K562 (cell line): ENCODE results near the gene PTPN18. TPM values are rescaled to one million over a fixed set of nuclear protein-coding genes. Genes with fewer than 3 reads are reported as not detected.
A peak's percentile ranks its signal among the peaks of the same experiment; 100 is the strongest.

Experiments used
- BACH1 ChIP-seq: fragments of 200-800 bp; sonication (Bioruptor generic); IDR thresholded peaks from 2 replicates; pipeline ENCODE4 v1.6.1; 2016; ENCODE audit warnings: missing genetic modification characterization, missing compliant biosample characterization
- BRD9 ChIP-seq: fragments of 450-650 bp; IDR thresholded peaks from 2 replicates; pipeline ENCODE4 v1.6.1; 2018; ENCODE audit warnings: low read depth; ENCODE audit not compliant: partially characterized antibody
- CBFA2T2 ChIP-seq: fragments of 450-650 bp; conservative IDR thresholded peaks from 2 replicates; pipeline ENCODE4 v1.6.1; 2017; ENCODE audit warnings: mild to moderate bottlenecking
- CBX3 ChIP-seq, 2 experiments: IDR thresholded peaks; 1 replicate in 1 of 2; 2 replicates in 1 of 2; pipeline ENCODE4 v1.6.1; 2012; ENCODE audit warnings: inconsistent platforms in 2 of 2, low read length in 2 of 2, borderline replicate concordance in 1 of 2, control low read depth in 1 of 2
- CEBPB ChIP-seq: fragments of 450-650 bp; IDR thresholded peaks from 2 replicates; pipeline ENCODE4 v1.6.1; 2016; ENCODE audit warnings: missing genetic modification characterization, missing compliant biosample characterization
- EP400 ChIP-seq: fragments of 450-650 bp; IDR thresholded peaks from 2 replicates; pipeline ENCODE4 v1.6.1; 2017; ENCODE audit warnings: antibody characterized with exemption, mild to moderate bottlenecking, moderate library complexity
- ETS2 ChIP-seq: IDR thresholded peaks from 2 replicates; pipeline ENCODE4 v1.6.1; 2016; ENCODE audit warnings: borderline replicate concordance, missing genetic modification characterization, mild to moderate bottlenecking, moderate library complexity, missing compliant biosample characterization; ENCODE audit not compliant: poor library complexity, severe bottlenecking
- ETV6 ChIP-seq, 3 experiments: fragments of 150-350 bp in 1 of 3; sonication (generic) in 1 of 3; formaldehyde crosslinking in 1 of 3; IDR thresholded peaks; 2 replicates each; pipeline versions ENCODE4 v1.6.1 to v1.8.0; 2014 to 2022; ENCODE audit warnings: borderline replicate concordance in 2 of 3, low read depth in 2 of 3, antibody characterized with exemption in 1 of 3, low read length in 1 of 3, mild to moderate bottlenecking in 1 of 3, missing genetic modification reagents in 1 of 3
- FOS ChIP-seq: IDR thresholded peaks from 3 replicates; pipeline ENCODE4 v1.6.1; 2011; ENCODE audit not compliant: insufficient read length; ENCODE audit errors: extremely low read depth
- FUS ChIP-seq: fragments of 200-400 bp; formaldehyde crosslinking; optimal IDR thresholded peaks from 2 replicates; pipeline ENCODE3; 2017; ENCODE audit warnings: low read depth, low read length
- GTF2E2 ChIP-seq: fragments of 200-800 bp; sonication (Bioruptor generic); IDR thresholded peaks from 2 replicates; pipeline ENCODE4 v1.6.1; 2016; ENCODE audit warnings: missing genetic modification characterization, missing compliant biosample characterization
- KDM1A ChIP-seq, 2 experiments: fragments of 450-650 bp; IDR thresholded peaks; 2 replicates each; pipeline ENCODE4 v1.6.1; 2016; ENCODE audit warnings: mild to moderate bottlenecking in 2 of 2
- MTA1 ChIP-seq: fragments of 450-650 bp; IDR thresholded peaks from 2 replicates; pipeline ENCODE4 v1.6.1; 2017; ENCODE audit warnings: borderline replicate concordance
- NCOA4 ChIP-seq: fragments of 450-650 bp; IDR thresholded peaks from 2 replicates; pipeline ENCODE4 v1.6.1; 2018; ENCODE audit warnings: mild to moderate bottlenecking; ENCODE audit not compliant: partially characterized antibody
- NFE2 ChIP-seq: IDR thresholded peaks from 2 replicates; pipeline ENCODE4 v1.6.1; 2014; ENCODE audit warnings: antibody characterized with exemption, low read depth
- NFIX ChIP-seq: fragments of 250-450 bp; sonication (Bioruptor Pico); IDR thresholded peaks from 2 replicates; pipeline ENCODE4 v1.4.0; 2020; ENCODE audit warnings: low read depth, mild to moderate bottlenecking, moderate library complexity
- SMARCA4 ChIP-seq: fragments of 450-650 bp; IDR thresholded peaks from 2 replicates; pipeline ENCODE4 v1.6.1; 2016
- SMARCE1 ChIP-seq: fragments of 450-650 bp; IDR thresholded peaks from 2 replicates; pipeline ENCODE4 v1.7.1; 2016; ENCODE audit warnings: mild to moderate bottlenecking
- SNRNP70 ChIP-seq: fragments of 200-400 bp; formaldehyde crosslinking; optimal IDR thresholded peaks from 2 replicates; pipeline ENCODE3; 2017; ENCODE audit warnings: low read depth, low read length
- STAT5A ChIP-seq: IDR thresholded peaks from 2 replicates; pipeline ENCODE4 v1.6.1; 2012; ENCODE audit warnings: low read length, inconsistent platforms, borderline replicate concordance
- STAT5B ChIP-seq: fragments of 250-450 bp; sonication (Bioruptor Pico); IDR thresholded peaks from 2 replicates; pipeline ENCODE4 v1.8.0; 2021; ENCODE audit warnings: mild to moderate bottlenecking, inconsistent platforms
- ZKSCAN8 ChIP-seq: fragments of 200-800 bp; sonication (Bioruptor generic); IDR thresholded peaks from 2 replicates; pipeline ENCODE4 v1.6.1; 2016; ENCODE audit warnings: missing genetic modification characterization, missing compliant biosample characterization
- ZNF12 ChIP-seq: sonication (generic); formaldehyde crosslinking; IDR thresholded peaks from 2 replicates; pipeline ENCODE4 v1.4.0; 2020; ENCODE audit warnings: mild to moderate bottlenecking, missing genetic modification reagents
- ZNF639 ChIP-seq, 2 experiments: fragments of 200-800 bp in 1 of 2; sonication (Bioruptor generic) in 1 of 2; sonication (generic) in 1 of 2; formaldehyde crosslinking in 1 of 2; IDR thresholded peaks in 1 of 2; conservative IDR thresholded peaks in 1 of 2; 2 replicates each; pipeline versions ENCODE4 v1.5.0 to v1.6.1; 2016 to 2020; ENCODE audit warnings: missing compliant biosample characterization in 1 of 2, missing genetic modification characterization in 1 of 2, missing genetic modification reagents in 1 of 2
- ZNF76 ChIP-seq: fragments of 250-450 bp; sonication (Bioruptor Pico); IDR thresholded peaks from 2 replicates; pipeline ENCODE4 v1.4.0; 2020; ENCODE audit warnings: mild to moderate bottlenecking, moderate library complexity, borderline replicate concordance
- ZNF764 ChIP-seq: fragments of 250-450 bp; sonication (Bioruptor Pico); IDR thresholded peaks from 2 replicates; pipeline ENCODE4 v1.4.0; 2020; ENCODE audit warnings: low read depth, mild to moderate bottlenecking, moderate library complexity
- polyA plus RNA-seq, 8 experiments: library from polyadenylated mRNA; depleted of rRNA in 4 of 8; stranded (reverse) in 5 of 8; unstranded in 3 of 8; fragments of >200 nt; fragmentation: Nextera tagmentation in 2 of 8; fragmentation: Illumina TruSeq in 1 of 8; extraction: Ambion mirVana in 2 of 8; extraction: Trizol in 1 of 8; gene quantifications; 2 replicates each; pipeline versions ENCODE4 v1.2.1 to v1.2.3, GENCODE V29; 2011 to 2014; ENCODE audit warnings: inconsistent platforms in 1 of 8, missing spikeins in 1 of 8
- total RNA-seq, 7 experiments: library from RNA; depleted of rRNA in 6 of 7; stranded (reverse); fragments of >200 nt in 6 of 7; fragmentation: Illumina TruSeq in 2 of 7; extraction: Trizol in 2 of 7; gene quantifications; 2 replicates each; pipeline versions ENCODE4 v1.2.1 to v1.2.3, GENCODE V29; 2011 to 2021; ENCODE audit warnings: low replicate concordance in 1 of 7
- TF ChIP-seq, protein P1 (sequence below): fragments of 250-450 bp; sonication (Bioruptor Pico); IDR thresholded peaks from 2 replicates; pipeline ENCODE4 v1.5.0; 2020; ENCODE audit warnings: mild to moderate bottlenecking, borderline replicate concordance

The PTPN18 gene
- total and polyA plus RNA-seq, 9 of the 15 experiments (the other 6 are each of a cell fraction or from before 2014, with no cell fraction given), result 11.6 to 90.7 (median 49.6) TPM

GRCh38 chr2:130378206-130378897, 22.5 kb downstream of the PTPN18 start (continued):
- TF ChIP-seq ZNF639 (CRISPR knock-in tag; conservative IDR thresholded peaks at IDR 0.05 in 1 of 2, IDR thresholded peaks at IDR 0.05 in 1 of 2), result peak in 1 of 2 experiments; percentile 59; a peak in 1 of 4 replicates
- peak; percentile 54; the same call in 1 of the 2 replicates for TF ChIP-seq BACH1 (tag)
- TF ChIP-seq NCOA4, result no peak
- TF ChIP-seq STAT5B (CRISPR knock-in tag), result no peak
- no peak for TF ChIP-seq STAT5A
- TF ChIP-seq NFE2, result peak; percentile 85
- TF ChIP-seq SNRNP70, result no peak
- TF ChIP-seq CEBPB (tag), result no peak
- TF ChIP-seq ZNF12 (CRISPR knock-in tag), result no peak
- TF ChIP-seq CBFA2T2, result no peak
- 0 out of 2 replicates have a peak, but pooled peaks have one; percentile 37 for TF ChIP-seq SMARCE1
- TF ChIP-seq FOS, result no peak
- peak; percentile 100 for TF ChIP-seq ZKSCAN8
- no peak for TF ChIP-seq NFIX (CRISPR knock-in tag)
- peak; percentile 28; the same call in 1 of the 2 replicates for TF ChIP-seq EP400
- TF ChIP-seq ETV6 (IDR thresholded peaks at IDR 0.05; ENCODE audit: borderline replicate concordance in 1 of 2, low read depth in 2 of 2, low read length in 1 of 2), result no peak
- no peak for TF ChIP-seq ETV6 (CRISPR knock-in tag; IDR thresholded peaks at IDR 0.05; ENCODE audit: borderline replicate concordance)
- no peak for TF ChIP-seq FUS
- no peak for TF ChIP-seq CBX3 (IDR thresholded peaks at IDR 0.05; ENCODE audit: borderline replicate concordance in 1 of 2, low read length in 2 of 2)
- 0 out of 2 replicates have a peak, but pooled peaks have one; percentile 7 for TF ChIP-seq ZNF76 (CRISPR knock-in tag)
- TF ChIP-seq, protein P1, sequence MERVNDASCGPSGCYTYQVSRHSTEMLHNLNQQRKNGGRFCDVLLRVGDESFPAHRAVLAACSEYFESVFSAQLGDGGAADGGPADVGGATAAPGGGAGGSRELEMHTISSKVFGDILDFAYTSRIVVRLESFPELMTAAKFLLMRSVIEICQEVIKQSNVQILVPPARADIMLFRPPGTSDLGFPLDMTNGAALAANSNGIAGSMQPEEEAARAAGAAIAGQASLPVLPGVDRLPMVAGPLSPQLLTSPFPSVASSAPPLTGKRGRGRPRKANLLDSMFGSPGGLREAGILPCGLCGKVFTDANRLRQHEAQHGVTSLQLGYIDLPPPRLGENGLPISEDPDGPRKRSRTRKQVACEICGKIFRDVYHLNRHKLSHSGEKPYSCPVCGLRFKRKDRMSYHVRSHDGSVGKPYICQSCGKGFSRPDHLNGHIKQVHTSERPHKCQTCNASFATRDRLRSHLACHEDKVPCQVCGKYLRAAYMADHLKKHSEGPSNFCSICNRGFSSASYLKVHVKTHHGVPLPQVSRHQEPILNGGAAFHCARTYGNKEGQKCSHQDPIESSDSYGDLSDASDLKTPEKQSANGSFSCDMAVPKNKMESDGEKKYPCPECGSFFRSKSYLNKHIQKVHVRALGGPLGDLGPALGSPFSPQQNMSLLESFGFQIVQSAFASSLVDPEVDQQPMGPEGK, result no peak
- TF ChIP-seq ETS2 (tag), result no peak
- no peak; the same call in 1 of the 2 replicates for TF ChIP-seq SMARCA4
- TF ChIP-seq MTA1, result no peak
- TF ChIP-seq KDM1A (IDR thresholded peaks at IDR 0.05), result no peak
- no peak for TF ChIP-seq ZNF764 (CRISPR knock-in tag)
- no peak for TF ChIP-seq BRD9
- TF ChIP-seq GTF2E2 (tag), result no peak
